KMS-11 (cell line): ENCODE data around the gene CRHR1.

Source experiments
- H2AFZ ChIP-seq: fragments of 200-600 bp; sonication (generic); 2 replicates; pipeline ENCODE4 v1.6.1; 2016; ENCODE audit warnings: antibody characterized with exemption, mixed run types, low read depth
- H3K27ac ChIP-seq: fragments of 200-600 bp; sonication (generic); 2 replicates; pipeline ENCODE4 v1.6.1; 2016; ENCODE audit warnings: mild to moderate bottlenecking, mixed run types
- H3K27me3 ChIP-seq: fragments of 200-600 bp; sonication (generic); 2 replicates; pipeline ENCODE4 v1.6.1; 2017; ENCODE audit warnings: mild to moderate bottlenecking, low read depth, mixed run types, moderate library complexity; ENCODE audit not compliant: insufficient read depth
- H3K36me3 ChIP-seq: fragments of 200-600 bp; sonication (generic); 2 replicates; pipeline ENCODE4 v1.6.1; 2017; ENCODE audit warnings: mild to moderate bottlenecking, mixed run types; ENCODE audit not compliant: insufficient read depth
- H3K4me1 ChIP-seq: fragments of 200-600 bp; sonication (generic); 2 replicates; pipeline ENCODE4 v1.6.1; 2016; ENCODE audit warnings: mild to moderate bottlenecking, low read depth, mixed run types; ENCODE audit not compliant: poor library complexity, severe bottlenecking
- H3K4me2 ChIP-seq: fragments of 200-600 bp; sonication (generic); 2 replicates; pipeline ENCODE4 v1.7.0; 2016; ENCODE audit warnings: mild to moderate bottlenecking, mixed run types
- H3K4me3 ChIP-seq: fragments of 200-600 bp; sonication (generic); IDR thresholded peaks from 2 replicates; pipeline ENCODE4 v1.6.1; 2017; ENCODE audit warnings: low read depth, low read length, mixed read lengths; ENCODE audit not compliant: insufficient read depth
- H3K79me2 ChIP-seq: fragments of 200-600 bp; sonication (generic); 2 replicates; pipeline ENCODE4 v1.6.1; 2016; ENCODE audit warnings: low read depth, mixed run types; ENCODE audit not compliant: insufficient read depth
- H3K9ac ChIP-seq: fragments of 200-600 bp; sonication (generic); 2 replicates; pipeline ENCODE4 v1.6.1; 2016; ENCODE audit warnings: mild to moderate bottlenecking, mixed run types
- H4K20me1 ChIP-seq: fragments of 200-600 bp; sonication (generic); 2 replicates; pipeline ENCODE4 v1.6.1; 2016; ENCODE audit warnings: mild to moderate bottlenecking, mixed run types; ENCODE audit not compliant: insufficient read depth
- CTCF ChIP-seq: fragments of 200-600 bp; sonication (generic); conservative IDR thresholded peaks from 2 replicates; pipeline ENCODE4 v1.6.1; 2017; ENCODE audit warnings: low read depth, mild to moderate bottlenecking, antibody characterized with exemption, low read length, moderate library complexity, mixed read lengths

The CRHR1 gene

GRCh38 chr17:45877467-45877866, 93.3 kb downstream of the CRHR1 start:
- H3K9ac ChIP-seq: no peak overlapping the region
- no peak for TF ChIP-seq CTCF
- H3K27me3 ChIP-seq: no peaks in the 10 kb centered on the region
- no peaks in the 10 kb centered on the region for H4K20me1 ChIP-seq
- no peak overlapping the region for H3K4me3 ChIP-seq
- H3K4me1 ChIP-seq: peaks cover 27% of the 10 kb centered on the region
- no peak overlapping the region for H3K27ac ChIP-seq
- H2AFZ ChIP-seq: no peak overlapping the region
- no peaks in the 10 kb centered on the region for H3K36me3 ChIP-seq
- H3K4me2 ChIP-seq: no peak overlapping the region
- no peaks in the 10 kb centered on the region for H3K79me2 ChIP-seq

GRCh38 chr17:45883063-45883462, 98.9 kb downstream of the CRHR1 start:
- Histone ChIP-seq H3K27me3 (no peaks in the 10 kb centered on the region), H3K36me3 (no peaks in the 10 kb centered on the region), H3K4me3 (no peak overlapping the region), H3K79me2 (no peaks in the 10 kb centered on the region), H2AFZ (no peak overlapping the region), H3K9ac (no peak overlapping the region), H3K4me1 (no peaks in the 10 kb centered on the region), H4K20me1 (no peaks in the 10 kb centered on the region), H3K4me2 (no peak overlapping the region), H3K27ac (no peak overlapping the region)
- no peak for TF ChIP-seq CTCF
